SK-N-SH (cell line): ENCODE results near the gene SLC6A20.

Experiments used
- ELF1 ChIP-seq: IDR thresholded peaks from 2 replicates; pipeline ENCODE4 v1.4.0; 2012
- EZH2phosphoT487 ChIP-seq: fragments of 200-600 bp; sonication (generic); IDR thresholded peaks from 2 replicates; pipeline ENCODE4 v1.6.1; 2017; ENCODE audit warnings: low read depth, mixed run types, mild to moderate bottlenecking, antibody characterized with exemption, moderate library complexity, borderline replicate concordance
- JUND ChIP-seq: IDR thresholded peaks from 2 replicates; pipeline ENCODE4 v1.4.0; 2012
- MXI1 ChIP-seq: IDR thresholded peaks from 2 replicates; pipeline ENCODE4 v1.6.1; 2012; ENCODE audit warnings: mild to moderate bottlenecking, low read depth, low read length, improper control_type of control experiment
- NFIC ChIP-seq: IDR thresholded peaks from 2 replicates; pipeline ENCODE4 v1.4.0; 2012; ENCODE audit warnings: borderline replicate concordance
- POLR2AphosphoS5 ChIP-seq: IDR thresholded peaks from 2 replicates; pipeline ENCODE4 v1.6.1; 2012; ENCODE audit warnings: low read depth, low read length
- SIN3A ChIP-seq: IDR thresholded peaks from 2 replicates; pipeline ENCODE4 v1.6.1; 2012; ENCODE audit warnings: low read depth, mild to moderate bottlenecking, low read length, moderate library complexity, borderline replicate concordance
- TEAD4 ChIP-seq: IDR thresholded peaks from 2 replicates; pipeline ENCODE4 v1.4.0; 2012; ENCODE audit warnings: mild to moderate bottlenecking, borderline replicate concordance; ENCODE audit not compliant: insufficient read depth
- YY1 ChIP-seq: IDR thresholded peaks from 2 replicates; pipeline ENCODE4 v1.4.0; 2012; ENCODE audit warnings: low read depth, mild to moderate bottlenecking
- TF ChIP-seq, protein P1 (sequence below): fragments of 200-600 bp; sonication (generic); IDR thresholded peaks from 2 replicates; pipeline ENCODE4 v1.6.1; 2017; ENCODE audit warnings: antibody characterized with exemption, mild to moderate bottlenecking, moderate library complexity
- TF ChIP-seq, protein P2 (sequence below): IDR thresholded peaks from 2 replicates; pipeline ENCODE4; 2012
- TF ChIP-seq, protein P3 (sequence below): IDR thresholded peaks from 2 replicates; pipeline ENCODE4 v1.4.0; 2012; ENCODE audit warnings: low read depth

DNA sequence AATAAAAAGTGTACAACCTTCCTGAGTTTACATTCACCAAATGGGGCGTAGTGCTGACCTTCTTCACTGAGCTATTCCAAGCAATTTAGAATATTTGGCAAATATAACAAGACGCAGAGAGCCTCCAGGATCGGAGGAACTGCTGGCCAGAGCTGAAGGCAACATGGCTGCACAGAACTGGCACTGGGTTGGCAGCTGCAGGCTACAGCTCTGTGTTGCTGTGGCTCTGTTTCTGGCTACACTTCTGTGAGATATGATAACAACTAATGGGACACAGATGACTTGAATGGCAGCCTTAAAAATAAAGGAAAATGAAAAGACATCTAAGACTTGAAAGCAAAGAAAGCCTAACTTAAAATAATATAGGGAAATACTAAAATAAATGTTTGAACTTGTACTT lies 10.8 kb upstream of the SLC6A20 start:
- TF ChIP-seq, protein P1, sequence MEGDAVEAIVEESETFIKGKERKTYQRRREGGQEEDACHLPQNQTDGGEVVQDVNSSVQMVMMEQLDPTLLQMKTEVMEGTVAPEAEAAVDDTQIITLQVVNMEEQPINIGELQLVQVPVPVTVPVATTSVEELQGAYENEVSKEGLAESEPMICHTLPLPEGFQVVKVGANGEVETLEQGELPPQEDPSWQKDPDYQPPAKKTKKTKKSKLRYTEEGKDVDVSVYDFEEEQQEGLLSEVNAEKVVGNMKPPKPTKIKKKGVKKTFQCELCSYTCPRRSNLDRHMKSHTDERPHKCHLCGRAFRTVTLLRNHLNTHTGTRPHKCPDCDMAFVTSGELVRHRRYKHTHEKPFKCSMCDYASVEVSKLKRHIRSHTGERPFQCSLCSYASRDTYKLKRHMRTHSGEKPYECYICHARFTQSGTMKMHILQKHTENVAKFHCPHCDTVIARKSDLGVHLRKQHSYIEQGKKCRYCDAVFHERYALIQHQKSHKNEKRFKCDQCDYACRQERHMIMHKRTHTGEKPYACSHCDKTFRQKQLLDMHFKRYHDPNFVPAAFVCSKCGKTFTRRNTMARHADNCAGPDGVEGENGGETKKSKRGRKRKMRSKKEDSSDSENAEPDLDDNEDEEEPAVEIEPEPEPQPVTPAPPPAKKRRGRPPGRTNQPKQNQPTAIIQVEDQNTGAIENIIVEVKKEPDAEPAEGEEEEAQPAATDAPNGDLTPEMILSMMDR: no peak
- no peak for TF ChIP-seq EZH2phosphoT487
- no peak for TF ChIP-seq TEAD4
- TF ChIP-seq SIN3A: no peak
- TF ChIP-seq NFIC: no peak
- TF ChIP-seq YY1: no peak
- no peak for TF ChIP-seq MXI1
- no peak for TF ChIP-seq POLR2AphosphoS5
- TF ChIP-seq, protein P2, sequence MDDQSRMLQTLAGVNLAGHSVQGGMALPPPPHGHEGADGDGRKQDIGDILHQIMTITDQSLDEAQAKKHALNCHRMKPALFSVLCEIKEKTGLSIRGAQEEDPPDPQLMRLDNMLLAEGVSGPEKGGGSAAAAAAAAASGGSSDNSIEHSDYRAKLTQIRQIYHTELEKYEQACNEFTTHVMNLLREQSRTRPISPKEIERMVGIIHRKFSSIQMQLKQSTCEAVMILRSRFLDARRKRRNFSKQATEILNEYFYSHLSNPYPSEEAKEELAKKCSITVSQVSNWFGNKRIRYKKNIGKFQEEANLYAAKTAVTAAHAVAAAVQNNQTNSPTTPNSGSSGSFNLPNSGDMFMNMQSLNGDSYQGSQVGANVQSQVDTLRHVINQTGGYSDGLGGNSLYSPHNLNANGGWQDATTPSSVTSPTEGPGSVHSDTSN: no peak
- TF ChIP-seq, protein P3, sequence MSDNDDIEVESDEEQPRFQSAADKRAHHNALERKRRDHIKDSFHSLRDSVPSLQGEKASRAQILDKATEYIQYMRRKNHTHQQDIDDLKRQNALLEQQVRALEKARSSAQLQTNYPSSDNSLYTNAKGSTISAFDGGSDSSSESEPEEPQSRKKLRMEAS: no peak
- no peak for TF ChIP-seq ELF1
- TF ChIP-seq JUND: no peak
